Activated T-helper 17 cell treated with anti-CD3 and anti-CD28 coated beads, Interleukin-2, amount 50 U/mL, for 72 hours (primary cell): Measurements from ENCODE around the gene ATL1. TPM values are rescaled to one million over a fixed set of nuclear protein-coding genes. Genes with fewer than 3 reads are reported as not detected.

Experiments
- ATAC-seq: fragments of 150-1000 bp; cut with Tn5 transposase; replicated peaks from 2 replicates; pipeline ENCODE4 v1.10.0; 2021; ENCODE audit warnings: mild to moderate bottlenecking, moderate library complexity
- H3K27ac Mint-ChIP-seq: one replicate; pipeline ENCODE4 v1.8.0; 2022; ENCODE audit warnings: mixed read lengths
- H3K27me3 Mint-ChIP-seq: one replicate; pipeline ENCODE4 v1.8.0; 2022; ENCODE audit warnings: mixed read lengths
- H3K36me3 Mint-ChIP-seq: one replicate; pipeline ENCODE4 v1.8.0; 2022; ENCODE audit warnings: low read depth, mild to moderate bottlenecking, mixed read lengths
- H3K4me1 Mint-ChIP-seq: one replicate; pipeline ENCODE4 v1.8.0; 2022; ENCODE audit warnings: mixed read lengths
- H3K4me3 Mint-ChIP-seq: one replicate; pipeline ENCODE4 v1.8.0; 2022; ENCODE audit warnings: mild to moderate bottlenecking, mixed read lengths
- H3K9me3 Mint-ChIP-seq: one replicate; pipeline ENCODE4 v1.8.0; 2022; ENCODE audit warnings: mixed read lengths
- total RNA-seq, 2 donors: library from RNA; stranded (reverse); gene quantifications; one replicate each; pipeline ENCODE4 v1.2.3, GENCODE V29; 2022

Gene ATL1
- total RNA-seq, 2 donors from 2014 or later: 1.4 to 1.8 TPM

GRCh38 chr14:50667996-50668825 lies 108.3 kb downstream of the ATL1 start, which contains the start of gene SAV1:
TSS of gene SAV1 (minus strand) at chr14:50668306. CDS start at chr14:50667967, 339 bp downstream.
- ATAC-seq: peak; percentile 82
- Mint-ChIP-seq H3K4me1 (no peaks in the 10 kb centered on the region), H3K27me3 (no peaks in the 10 kb centered on the region), H3K9me3 (no peaks in the 10 kb centered on the region), H3K4me3 (no peak within 1 kb of the TSS), H3K27ac (peak within 1 kb of the TSS; percentile 88), H3K36me3 (peaks cover 28% of the 10 kb centered on the region)

- Mint-ChIP-seq H3K36me3 (peaks cover 23% of the 10 kb centered on the region), H3K4me3 (no peak overlapping the region)
Observed at GRCh38 chr14:50668826-50669143, 108.8 kb downstream of the ATL1 start.

GRCh38 chr14:50669441-50669986 lies 109.6 kb downstream of the ATL1 start:
- H3K9me3 Mint-ChIP-seq: no peaks in the 10 kb centered on the region
- H3K36me3 Mint-ChIP-seq: peaks cover 19% of the 10 kb centered on the region
- no peak overlapping the region for H3K4me3 Mint-ChIP-seq
- ATAC-seq: no peak
- H3K27me3 Mint-ChIP-seq: no peaks in the 10 kb centered on the region
- no peak overlapping the region for H3K27ac Mint-ChIP-seq
- H3K4me1 Mint-ChIP-seq: no peaks in the 10 kb centered on the region

More at GRCh38 chr14:50668826-50669143, 108.8 kb downstream of the ATL1 start:
- Mint-ChIP-seq H3K27me3 (no peaks in the 10 kb centered on the region), H3K27ac (no peak overlapping the region), H3K4me1 (no peaks in the 10 kb centered on the region), H3K9me3 (no peaks in the 10 kb centered on the region)
- no peak for ATAC-seq

GRCh38 chr14:50670196-50670865 lies 110.4 kb downstream of the ATL1 start:
- Mint-ChIP-seq H3K27ac (no peak overlapping the region), H3K27me3 (no peaks in the 10 kb centered on the region), H3K4me3 (no peak overlapping the region), H3K36me3 (peaks cover 11% of the 10 kb centered on the region), H3K9me3 (no peaks in the 10 kb centered on the region), H3K4me1 (no peaks in the 10 kb centered on the region)
- no peak for ATAC-seq

- Mint-ChIP-seq H3K27ac (no peak overlapping the region), H3K36me3 (peaks cover 9% of the 10 kb centered on the region), H3K9me3 (no peaks in the 10 kb centered on the region), H3K27me3 (no peaks in the 10 kb centered on the region), H3K4me1 (no peaks in the 10 kb centered on the region), H3K4me3 (no peak overlapping the region)
- ATAC-seq: no peak
Observed at GRCh38 chr14:50670866-50671256, 110.9 kb downstream of the ATL1 start.

GRCh38 chr14:50675597-50675996 lies 115.7 kb downstream of the ATL1 start:
- Mint-ChIP-seq H3K27ac (no peak overlapping the region), H3K27me3 (no peaks in the 10 kb centered on the region), H3K9me3 (no peaks in the 10 kb centered on the region), H3K4me3 (no peak overlapping the region), H3K4me1 (peaks cover 15% of the 10 kb centered on the region), H3K36me3 (no peaks in the 10 kb centered on the region)
- ATAC-seq: no peak

GRCh38 chr14:50676814-50677516 lies 117.0 kb downstream of the ATL1 start:
- Mint-ChIP-seq H3K4me3 (peak overlapping the region; percentile 51), H3K27ac (peak overlapping the region; percentile 26), H3K36me3 (no peaks in the 10 kb centered on the region)

GRCh38 chr14:50677527-50678063 lies 117.7 kb downstream of the ATL1 start:
- Mint-ChIP-seq H3K9me3 (no peaks in the 10 kb centered on the region), H3K27ac (peak overlapping the region; percentile 26), H3K27me3 (no peaks in the 10 kb centered on the region), H3K4me3 (peak overlapping the region; percentile 51), H3K4me1 (peaks cover 15% of the 10 kb centered on the region), H3K36me3 (no peaks in the 10 kb centered on the region)
- ATAC-seq: peak; percentile 53

More at GRCh38 chr14:50676814-50677516, 117.0 kb downstream of the ATL1 start:
- no peak for ATAC-seq
- Mint-ChIP-seq H3K9me3 (no peaks in the 10 kb centered on the region), H3K27me3 (no peaks in the 10 kb centered on the region), H3K4me1 (peaks cover 15% of the 10 kb centered on the region)

- Mint-ChIP-seq H3K4me1 (peaks cover 15% of the 10 kb centered on the region), H3K27me3 (no peaks in the 10 kb centered on the region), H3K27ac (peak overlapping the region; percentile 26), H3K4me3 (peak overlapping the region; percentile 51), H3K36me3 (no peaks in the 10 kb centered on the region), H3K9me3 (no peaks in the 10 kb centered on the region)
- ATAC-seq: no peak
Observed at GRCh38 chr14:50678163-50678562, 118.2 kb downstream of the ATL1 start.

GRCh38 chr14:50679674-50680073 lies 119.7 kb downstream of the ATL1 start:
- no peak overlapping the region for H3K27ac Mint-ChIP-seq
- no peaks in the 10 kb centered on the region for H3K27me3 Mint-ChIP-seq
- ATAC-seq: no peak
- no peak overlapping the region for H3K4me3 Mint-ChIP-seq
- no peaks in the 10 kb centered on the region for H3K9me3 Mint-ChIP-seq
- H3K36me3 Mint-ChIP-seq: no peaks in the 10 kb centered on the region
- peaks cover 15% of the 10 kb centered on the region for H3K4me1 Mint-ChIP-seq

Other genes with a start within 250 kb of the ATL1 start
- gene L2HGDH, start 247.9 kb upstream of the ATL1 start, total RNA-seq: 10 to 100 TPM; 13.0 to 14.1 TPM
- gene DMAC2L, start 247.8 kb upstream of the ATL1 start, total RNA-seq: 10 to 100 TPM; 11.8 to 13.2 TPM
- 10 to 100 TPM in 1 of 2 donors, 1 to 10 TPM in 1; 3.6 to 10.2 TPM for gene CDKL1, start 163.3 kb upstream of the ATL1 start, total RNA-seq
- gene MAP4K5, start 27.6 kb upstream of the ATL1 start, total RNA-seq: 10 to 100 TPM; 17.9 to 22.3 TPM
- 10 to 100 TPM in 1 of 2 donors, 1 to 10 TPM in 1; 7.8 to 13.4 TPM for gene SAV1, start 108.2 kb downstream of the ATL1 start, total RNA-seq